Endodermal cell (in vitro differentiated cells): ENCODE measurements around the gene HIPK1. TPM values are rescaled to one million over a fixed set of nuclear protein-coding genes. Genes with fewer than 3 reads are reported as not detected.

Source experiments
- DNase-seq: peaks from one replicate; pipeline ENCODE4 v3.0.0-alpha.2; 2017
- H3K27ac ChIP-seq: 2 replicates; pipeline ENCODE4 v1.5.1; 2013; ENCODE audit warnings: mild to moderate bottlenecking, low read depth, low read length, moderate library complexity
- H3K27me3 ChIP-seq: 2 replicates; pipeline ENCODE4 v1.6.1; 2013; ENCODE audit warnings: mild to moderate bottlenecking, low read length, moderate library complexity; ENCODE audit not compliant: insufficient read depth, control insufficient read depth, poor library complexity, severe bottlenecking
- H3K36me3 ChIP-seq: 2 replicates; pipeline ENCODE4 v1.7.0; 2013; ENCODE audit warnings: mild to moderate bottlenecking, low read length, moderate library complexity; ENCODE audit not compliant: control insufficient read depth, insufficient read depth
- H3K4me1 ChIP-seq: one replicate; pipeline ENCODE4 v1.7.0; 2013; ENCODE audit warnings: low read length; ENCODE audit not compliant: control insufficient read depth, insufficient read depth
- H3K4me3 ChIP-seq: 2 replicates; pipeline ENCODE4 v1.5.1; 2013; ENCODE audit warnings: mild to moderate bottlenecking, low read length, moderate library complexity
- H3K9ac ChIP-seq: 2 replicates; pipeline ENCODE4 v1.6.1; 2013; ENCODE audit warnings: mild to moderate bottlenecking, low read length, moderate library complexity; ENCODE audit not compliant: poor library complexity, severe bottlenecking; ENCODE audit errors: extremely low read depth
- H3K9me3 ChIP-seq: 2 replicates; pipeline ENCODE4 v1.6.1; 2013; ENCODE audit warnings: mild to moderate bottlenecking, low read length, moderate library complexity; ENCODE audit not compliant: control insufficient read depth
- H3K27ac Mint-ChIP-seq: 2 replicates; pipeline ENCODE4 v1.8.0; 2020; ENCODE audit warnings: mixed read lengths
- H3K27me3 Mint-ChIP-seq: 2 replicates; pipeline ENCODE4 v1.8.0; 2021; ENCODE audit warnings: mild to moderate bottlenecking, mixed read lengths; ENCODE audit not compliant: insufficient read depth
- H3K36me3 Mint-ChIP-seq: 2 replicates; pipeline ENCODE4 v1.8.0; 2020; ENCODE audit warnings: low read depth, mixed read lengths
- H3K4me1 Mint-ChIP-seq: 2 replicates; pipeline ENCODE4 v1.8.0; 2020; ENCODE audit warnings: mixed read lengths
- H3K4me3 Mint-ChIP-seq: 2 replicates; pipeline ENCODE4 v1.8.0; 2020; ENCODE audit warnings: mild to moderate bottlenecking, moderate library complexity, mixed read lengths
- H3K9me3 Mint-ChIP-seq: 2 replicates; pipeline ENCODE4 v1.8.0; 2020; ENCODE audit warnings: mild to moderate bottlenecking, mixed read lengths
- CTCF ChIP-seq: fragments of 200-600 bp; sonication (generic); conservative IDR thresholded peaks from 2 replicates; pipeline ENCODE4 v1.5.0; 2021; ENCODE audit warnings: antibody characterized with exemption, mild to moderate bottlenecking
- WGBS, 2 experiments: methylation state at CpG; one replicate each; pipeline versions ENCODE4 v1.1.5 to v1.1.7; 2013; ENCODE audit warnings: missing lambda C conversion rate in 2 of 2, mixed read lengths in 1 of 2; ENCODE audit not compliant: insufficient coverage in 1 of 2, insufficient read length in 1 of 2; 5-methylcytosine and 5-hydroxymethylcytosine counted together
- total RNA-seq, 2 donors: library from RNA; stranded (reverse); fragmentation: NEBNext Ultra II Directional in 1 of 2; extraction: Animal tissue kit (Norgen Biotek cat#: 25700) in 1 of 2; gene quantifications; 2 replicates in 1 of 2; 3 replicates in 1 of 2; pipeline ENCODE4 v1.2.1, GENCODE V29; 2021

The HIPK1 gene
- total RNA-seq, 2 donors from 2014 or later = 71.4 to 79.2 TPM

GRCh38 chr1:113904674-113905434, 24.3 kb upstream of the HIPK1 start, which contains the start of the genes AP4B1 and DCLRE1B:
TSS of gene AP4B1 (minus strand) at chr1:113904799. CDS start at chr1:113904717, 82 bp downstream.
TSS of gene DCLRE1B (plus strand) at chr1:113905326. CDS start at chr1:113905587, 261 bp downstream.
- Mint-ChIP-seq H3K27ac (peak within 1 kb of the TSS; percentile 94), H3K36me3 (peaks cover 15% of the 10 kb centered on the region), H3K9me3 (no peaks in the 10 kb centered on the region), H3K4me1 (peaks cover 8% of the 10 kb centered on the region), H3K27me3 (no peaks in the 10 kb centered on the region), H3K4me3 (peak within 1 kb of the TSS; percentile 97)
- Histone ChIP-seq H3K4me1 (no peaks in the 10 kb centered on the region), H3K27me3 (no peaks in the 10 kb centered on the region), H3K9ac (peak within 1 kb of the TSS; percentile 85), H3K27ac (peak within 1 kb of the TSS; percentile 74), H3K9me3 (no peaks in the 10 kb centered on the region), H3K36me3 (peaks cover 27% of the 10 kb centered on the region), H3K4me3 (peak within 1 kb of the TSS; percentile 95)
- DNase-seq = peak; percentile 99
- TF ChIP-seq CTCF = peak; percentile 64
- WGBS, 2 experiments = 0 to 1% methylated on average over 14 to 67 of the region's 67 CpGs

- Histone ChIP-seq H3K27ac (peak overlapping the region; percentile 66), H3K4me1 (no peaks in the 10 kb centered on the region), H3K27me3 (no peaks in the 10 kb centered on the region), H3K9ac (peak overlapping the region; percentile 85), H3K4me3 (peak overlapping the region; percentile 95), H3K36me3 (peaks cover 27% of the 10 kb centered on the region), H3K9me3 (no peaks in the 10 kb centered on the region)
- DNase-seq = peak; percentile 90
- H3K4me1 Mint-ChIP-seq = peaks cover 8% of the 10 kb centered on the region
- H3K9me3 Mint-ChIP-seq = no peaks in the 10 kb centered on the region
- H3K4me3 Mint-ChIP-seq = peak overlapping the region; percentile 97
- peak overlapping the region; percentile 94 for H3K27ac Mint-ChIP-seq
- no peak for TF ChIP-seq CTCF
- H3K27me3 Mint-ChIP-seq = no peaks in the 10 kb centered on the region
- WGBS, 2 experiments = 0% methylated on average over 6 to 17 of the region's 17 CpGs
- H3K36me3 Mint-ChIP-seq = peaks cover 11% of the 10 kb centered on the region
These were observed 23.7 kb upstream of the HIPK1 start for GRCh38 chr1:113905435-113905861.

- no peak overlapping the region for H3K4me3 Mint-ChIP-seq
- H3K4me3 ChIP-seq = no peak overlapping the region
- no peaks in the 10 kb centered on the region for H3K9me3 ChIP-seq
- H3K36me3 ChIP-seq = peaks cover 46% of the 10 kb centered on the region
- no peaks in the 10 kb centered on the region for H3K4me1 ChIP-seq
- H3K36me3 Mint-ChIP-seq = peaks cover 27% of the 10 kb centered on the region
- H3K9me3 Mint-ChIP-seq = no peaks in the 10 kb centered on the region
- H3K27me3 ChIP-seq = no peaks in the 10 kb centered on the region
- no peak for TF ChIP-seq CTCF
- H3K9ac ChIP-seq = no peak overlapping the region
- no peaks in the 10 kb centered on the region for H3K27me3 Mint-ChIP-seq
- DNase-seq = no peak
- 91 to 100% methylated on average over 4 to 6 of the region's 6 CpGs for WGBS, 2 experiments
- peak overlapping the region; percentile 16 for H3K27ac Mint-ChIP-seq
- H3K27ac ChIP-seq = no peak overlapping the region
- H3K4me1 Mint-ChIP-seq = peaks cover 2% of the 10 kb centered on the region
These were observed 16.4 kb upstream of the HIPK1 start for GRCh38 chr1:113912594-113913311.
